CD4-positive, alpha-beta T cell treated with Interferon gamma for 1 hour (primary cell): ENCODE data around the gene OGFR.

Experiments
- DNase-seq: peaks from one replicate; pipeline ENCODE4 v3.0.0-alpha.2; 2020

The OGFR gene

DNA sequence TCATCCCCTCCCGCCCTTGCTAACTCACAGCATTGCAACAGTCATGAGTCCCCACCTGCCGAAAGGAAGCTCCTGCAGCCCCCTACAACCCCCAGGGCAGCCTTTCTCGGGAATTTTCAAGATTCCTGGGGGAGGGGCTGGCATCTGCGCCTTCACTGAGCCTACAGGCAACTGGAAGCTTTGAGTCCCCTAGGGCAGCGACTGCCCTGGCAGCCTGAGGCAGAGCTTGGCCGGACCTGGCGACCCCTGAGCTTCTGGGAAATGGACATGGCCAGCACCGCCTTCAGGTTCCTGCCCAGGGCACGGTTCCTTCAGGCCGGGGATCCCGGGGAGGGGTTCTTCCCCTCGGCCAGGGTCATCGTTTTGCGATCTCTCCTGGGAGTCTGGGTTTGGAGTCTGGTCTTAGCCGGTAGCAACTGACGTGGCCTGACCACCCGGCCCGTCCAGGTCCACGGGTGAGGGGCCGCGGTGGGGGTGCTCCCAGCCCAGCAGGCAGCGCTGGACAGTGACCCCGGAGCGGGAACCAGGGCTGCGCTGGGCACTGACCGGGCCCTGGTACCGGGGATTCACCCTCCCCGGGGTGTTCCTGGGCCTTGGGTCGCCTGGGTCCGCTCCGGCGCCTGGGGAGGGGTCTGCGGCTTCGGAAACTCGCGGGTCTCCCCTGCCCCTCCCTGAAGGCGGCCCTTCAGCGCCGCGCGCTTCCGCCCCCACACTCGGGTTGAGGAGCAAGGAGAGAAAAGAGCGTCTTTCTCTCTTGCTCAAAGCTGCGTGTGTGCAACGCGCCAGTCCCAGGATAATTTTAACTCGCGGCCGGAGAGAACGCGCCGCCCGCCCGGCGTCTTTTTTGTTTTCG, 11.6 kb downstream of the OGFR start:
- DNase-seq = no peak

GRCh38 chr20:62816884-62817873, 12.5 kb downstream of the OGFR start, which contains the start of gene COL9A3:
Gene COL9A3, plus strand, starts transcription at chr20:62817050. Its CDS starts 15 bp downstream, at chr20:62817065.
- DNase-seq = no peak

GRCh38 chr20:62817975-62818591, 13.4 kb downstream of the OGFR start:
- DNase-seq = no peak

- DNase-seq = no peak
Measured at GRCh38 chr20:62818592-62819493, 14.2 kb downstream of the OGFR start.

GRCh38 chr20:62819494-62820174, 15.0 kb downstream of the OGFR start:
- DNase-seq = no peak

DNA sequence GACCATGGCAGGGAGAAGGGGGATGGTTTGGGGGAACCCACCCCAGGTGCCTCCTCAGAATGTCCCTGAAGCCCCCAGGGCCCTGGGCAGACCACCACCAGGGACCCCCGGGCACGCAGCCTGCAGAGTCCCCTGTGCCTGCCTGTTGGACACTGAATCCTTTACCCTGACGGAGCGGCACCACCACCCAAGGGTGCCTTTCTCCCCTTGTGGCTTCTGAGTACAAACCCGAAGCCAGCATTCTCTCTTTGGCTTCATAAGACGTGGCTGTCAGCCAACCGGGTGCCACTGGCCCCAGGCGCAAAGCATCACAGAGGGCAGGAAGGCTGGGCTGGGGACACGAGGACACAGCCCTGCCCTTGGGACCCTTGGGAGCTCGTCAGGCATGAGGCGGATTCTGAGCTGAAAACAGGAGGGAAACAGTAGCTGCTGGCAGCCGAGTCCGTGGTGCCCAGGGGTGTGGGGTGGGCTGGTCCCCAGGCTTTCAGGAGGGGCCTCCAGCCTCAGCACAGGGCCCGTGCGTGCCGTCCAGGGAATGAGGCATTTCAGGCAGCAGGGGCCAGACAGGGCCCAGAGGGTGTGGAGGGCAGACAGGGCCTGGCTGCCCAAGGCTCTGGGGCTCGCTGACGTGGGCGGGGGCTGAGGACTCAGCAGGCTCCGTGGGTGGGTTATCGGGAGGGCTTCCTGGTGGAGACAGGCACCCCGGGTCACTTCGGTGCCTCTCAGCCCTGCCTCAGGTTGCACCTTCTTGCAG, 15.8 kb downstream of the OGFR start:
- no peak for DNase-seq

DNA sequence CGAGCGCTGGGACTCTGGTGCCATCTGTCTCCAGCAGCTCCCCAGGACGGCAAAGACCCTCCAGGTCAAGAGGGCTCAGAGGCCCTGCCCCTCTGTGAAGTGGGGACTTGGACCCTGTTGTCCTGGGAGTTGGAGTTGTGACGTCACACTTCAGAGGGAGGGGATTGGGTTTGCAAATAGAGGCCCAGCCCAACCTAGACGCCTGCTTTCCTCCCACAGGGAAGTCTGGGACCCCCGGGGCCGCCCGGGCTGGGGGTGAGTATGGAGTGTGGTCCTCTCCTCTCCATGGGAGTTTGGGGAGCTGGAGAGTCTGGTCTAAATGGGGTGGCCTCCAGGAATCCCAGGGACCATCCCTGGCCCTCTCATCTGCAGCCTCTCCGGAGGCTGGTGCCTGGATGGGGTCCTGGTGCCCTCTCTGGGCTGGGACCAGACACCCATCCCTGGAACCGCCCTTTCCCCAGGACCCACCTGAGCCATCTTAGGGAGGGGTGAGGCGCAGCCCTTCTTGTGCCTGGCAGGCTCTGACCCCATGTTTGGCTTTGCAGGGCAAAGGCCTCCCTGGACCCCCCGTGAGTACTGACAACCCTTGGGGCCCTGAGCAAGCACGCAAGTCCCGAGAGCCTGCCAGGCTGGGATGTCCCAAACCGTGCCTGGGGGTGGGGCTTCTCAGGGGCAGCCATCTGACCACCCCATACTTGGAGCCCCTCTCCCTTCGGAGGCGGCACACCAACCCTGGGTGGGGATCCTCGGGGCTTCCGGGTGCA, 16.5 kb downstream of the OGFR start:
- DNase-seq = no peak

GRCh38 chr20:62821726-62822210, 17.1 kb downstream of the OGFR start:
- no peak for DNase-seq

GRCh38 chr20:62822239-62822787, 17.7 kb downstream of the OGFR start:
- DNase-seq = no peak

GRCh38 chr20:62822788-62823651, 18.4 kb downstream of the OGFR start:
- DNase-seq = peak; percentile 43

GRCh38 chr20:62823688-62824475, 19.2 kb downstream of the OGFR start:
- no peak for DNase-seq

GRCh38 chr20:62824476-62825332, 20.1 kb downstream of the OGFR start:
- peak; percentile 66 for DNase-seq

- no peak for DNase-seq
Measured at GRCh38 chr20:62825333-62825985, 20.8 kb downstream of the OGFR start.

- no peak for DNase-seq
Measured at GRCh38 chr20:62825986-62826645, 21.5 kb downstream of the OGFR start.

DNA sequence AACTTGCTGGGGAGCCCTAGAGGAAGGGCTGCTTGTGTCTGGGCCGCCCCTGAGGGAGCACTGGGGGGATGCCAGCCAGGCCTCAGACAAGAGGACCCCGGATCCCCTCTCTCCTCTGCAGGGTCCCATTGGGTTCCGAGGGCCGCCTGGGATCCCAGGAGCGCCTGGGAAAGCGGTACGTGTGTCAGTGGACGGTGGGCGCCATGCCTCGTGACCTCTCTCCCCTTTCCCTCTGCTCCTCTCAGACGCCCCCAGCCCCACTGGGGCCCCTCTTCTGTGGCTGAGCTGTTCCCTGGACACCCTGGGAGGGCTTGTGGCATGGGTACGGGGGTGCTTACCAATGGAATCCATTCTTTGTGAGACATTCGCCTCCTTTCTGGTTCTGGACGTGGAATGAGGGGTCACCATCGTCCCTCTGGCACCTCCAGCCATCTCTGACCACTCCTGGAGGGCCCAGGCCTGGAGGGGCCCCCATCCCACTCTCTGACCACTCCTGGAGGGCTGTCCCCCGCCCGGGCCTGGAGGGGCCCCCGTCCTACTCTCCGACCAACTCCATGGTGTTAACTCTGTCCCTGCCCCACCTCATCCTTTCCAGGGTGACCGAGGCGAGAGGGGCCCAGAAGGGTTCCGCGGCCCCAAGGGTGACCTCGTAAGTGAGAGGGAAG, 22.1 kb downstream of the OGFR start:
- DNase-seq = no peak
